ENCODE results near the gene CRLF3. TPM values are rescaled to one million over a fixed set of nuclear protein-coding genes. Genes with fewer than 3 reads are reported as not detected.
A peak's percentile ranks its signal among the peaks of the same experiment; 100 is the strongest.
"Not testable (repeated sequence)": the region's sequence is repeated elsewhere in the genome, so short reads cannot be mapped to it uniquely, and the experiment has no call there.

Gene CRLF3
- total RNA-seq, 2 experiments from 2014 or later: 61.4 to 65.6 TPM

DNA sequence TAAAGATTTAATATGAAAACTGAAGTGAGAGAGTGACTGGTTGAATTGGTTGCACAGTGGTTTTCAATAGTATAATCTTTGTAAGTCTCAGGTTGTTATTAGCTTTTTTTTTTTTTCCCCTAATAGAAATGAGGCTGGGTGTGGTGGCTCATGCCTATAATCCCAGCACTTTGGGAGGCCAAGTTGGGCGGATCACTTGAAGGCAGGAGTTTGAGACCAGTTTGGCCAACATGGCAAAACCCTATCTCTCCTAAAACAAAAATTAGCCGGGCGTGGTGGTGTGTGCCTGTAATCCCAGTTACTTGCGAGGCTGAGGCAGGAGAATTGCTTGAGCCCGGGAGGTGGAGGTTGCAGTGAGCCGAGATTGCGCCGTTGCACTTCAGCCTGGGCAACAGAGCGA lies 89.3 kb downstream of the CRLF3 start:
- H3K27ac Mint-ChIP-seq; H3K9me3 Mint-ChIP-seq (ENCODE audit: insufficient read depth); DNase-seq; ATAC-seq; H3K27me3 Mint-ChIP-seq (ENCODE audit: low read depth); CTCF ChIA-PET: not testable (repeated sequence)
- H3K4me1 Mint-ChIP-seq (ENCODE audit: low read depth): peaks cover 43% of the 10 kb centered on the region
- peaks cover 33% of the 10 kb centered on the region for H3K36me3 Mint-ChIP-seq (ENCODE audit: low read depth)
- peak overlapping the region; percentile 18 for H3K4me3 Mint-ChIP-seq
- POLR2A ChIA-PET: interaction anchor here (0.5 kb wide), 1 partner anchor 96 kb away, joined by 3 read pairs; the partner anchor contains the start of gene ATAD5

DNA sequence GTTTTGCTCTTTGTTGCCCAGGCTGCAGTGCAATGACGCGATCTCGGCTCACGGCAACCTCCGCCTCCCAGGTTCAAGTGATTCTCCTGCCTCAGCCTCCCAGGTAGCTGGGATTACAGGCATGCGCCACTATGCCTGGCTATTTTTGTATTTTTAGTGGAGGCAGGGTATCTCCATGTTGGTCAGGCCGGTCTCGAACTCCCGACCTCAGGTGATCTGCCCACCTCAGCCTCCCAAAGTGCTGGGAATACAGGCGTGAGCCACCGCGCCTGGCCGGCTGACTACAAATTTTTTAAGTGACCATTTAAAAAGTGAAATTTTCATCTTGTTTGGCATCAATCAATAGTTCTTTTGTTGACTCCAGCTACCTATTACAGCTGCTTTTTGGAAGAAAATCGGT lies 90.3 kb downstream of the CRLF3 start:
- peak overlapping the region; percentile 40 for H3K4me3 Mint-ChIP-seq
- H3K36me3 Mint-ChIP-seq (ENCODE audit: low read depth): peaks cover 29% of the 10 kb centered on the region
- CTCF ChIA-PET; DNase-seq; H3K27ac Mint-ChIP-seq; ATAC-seq; H3K27me3 Mint-ChIP-seq (ENCODE audit: low read depth); H3K9me3 Mint-ChIP-seq (ENCODE audit: insufficient read depth); POLR2A ChIA-PET: not testable (repeated sequence)
- peaks cover 50% of the 10 kb centered on the region for H3K4me1 Mint-ChIP-seq (ENCODE audit: low read depth)

Other genes starting within 250 kb of the CRLF3 start
- 10 to 100 TPM; 33.5 to 37.0 TPM for gene ATAD5, start 7.3 kb upstream of the CRLF3 start, total RNA-seq
- gene TEFM, start 81.5 kb upstream of the CRLF3 start, total RNA-seq: 10 to 100 TPM; 11.6 to 15.6 TPM
- gene ADAP2, start 97.3 kb upstream of the CRLF3 start, total RNA-seq: 1 to 10 TPM in 1 of 2 experiments, under 1 TPM in 1; 0.39 to 1.1 TPM
- 1 to 10 TPM; 5.4 to 7.2 TPM for gene RNF135, start 146.3 kb upstream of the CRLF3 start, total RNA-seq